Epithelial cell of proximal tubule (primary cell): ENCODE data around the gene RAB8A. TPM values are rescaled to one million over a fixed set of nuclear protein-coding genes. Genes with fewer than 3 reads are reported as not detected.
A peak's percentile ranks its signal among the peaks of the same experiment; 100 is the strongest.
"Not testable (repeated sequence)": the region's sequence is repeated elsewhere in the genome, so short reads cannot be mapped to it uniquely, and the experiment has no call there.

ENCODE experiments used
- DNase-seq: peaks from one replicate; pipeline ENCODE4 v3.0.0-alpha.2; 2011; ENCODE audit warnings: low read depth
- H3K4me3 ChIP-seq: 2 replicates; pipeline ENCODE4 v1.5.1; 2011; ENCODE audit warnings: low read depth, mild to moderate bottlenecking, low read length
- total RNA-seq: library from RNA; depleted of rRNA; stranded (reverse); fragments of >200 nt; gene quantifications from 2 replicates; pipeline ENCODE4 v1.2.3, GENCODE V29; 2015
- TF ChIP-seq, protein P1 (sequence below): conservative IDR thresholded peaks from 2 replicates; pipeline ENCODE4 v1.5.1; 2012; ENCODE audit warnings: low read depth, mild to moderate bottlenecking, low read length

The RAB8A gene
- total RNA-seq, 1 donor from 2014 or later = 62.4 TPM

DNA sequence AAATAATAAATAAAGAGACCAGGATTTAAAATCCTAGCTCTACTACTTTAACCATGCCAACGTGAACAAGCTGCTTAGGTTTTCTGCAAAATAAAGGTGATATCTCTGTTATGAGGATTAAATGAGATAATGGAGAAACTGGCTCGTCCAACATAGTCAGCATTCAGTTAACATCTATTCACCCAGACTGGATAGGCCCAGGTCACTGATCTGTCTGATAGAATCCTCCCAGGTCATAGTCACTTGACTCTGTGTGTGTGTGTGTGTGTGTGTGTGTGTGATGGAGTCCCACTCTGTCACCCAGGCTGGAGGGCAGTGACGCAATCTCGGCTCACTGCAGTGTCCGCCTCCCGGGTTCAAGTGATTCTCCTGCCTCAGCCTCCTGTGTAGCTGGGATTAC lies 12.9 kb upstream of the RAB8A start:
- no peak for DNase-seq
- no peak overlapping the region for H3K4me3 ChIP-seq
- TF ChIP-seq, protein P1, sequence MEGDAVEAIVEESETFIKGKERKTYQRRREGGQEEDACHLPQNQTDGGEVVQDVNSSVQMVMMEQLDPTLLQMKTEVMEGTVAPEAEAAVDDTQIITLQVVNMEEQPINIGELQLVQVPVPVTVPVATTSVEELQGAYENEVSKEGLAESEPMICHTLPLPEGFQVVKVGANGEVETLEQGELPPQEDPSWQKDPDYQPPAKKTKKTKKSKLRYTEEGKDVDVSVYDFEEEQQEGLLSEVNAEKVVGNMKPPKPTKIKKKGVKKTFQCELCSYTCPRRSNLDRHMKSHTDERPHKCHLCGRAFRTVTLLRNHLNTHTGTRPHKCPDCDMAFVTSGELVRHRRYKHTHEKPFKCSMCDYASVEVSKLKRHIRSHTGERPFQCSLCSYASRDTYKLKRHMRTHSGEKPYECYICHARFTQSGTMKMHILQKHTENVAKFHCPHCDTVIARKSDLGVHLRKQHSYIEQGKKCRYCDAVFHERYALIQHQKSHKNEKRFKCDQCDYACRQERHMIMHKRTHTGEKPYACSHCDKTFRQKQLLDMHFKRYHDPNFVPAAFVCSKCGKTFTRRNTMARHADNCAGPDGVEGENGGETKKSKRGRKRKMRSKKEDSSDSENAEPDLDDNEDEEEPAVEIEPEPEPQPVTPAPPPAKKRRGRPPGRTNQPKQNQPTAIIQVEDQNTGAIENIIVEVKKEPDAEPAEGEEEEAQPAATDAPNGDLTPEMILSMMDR = no peak

DNA sequence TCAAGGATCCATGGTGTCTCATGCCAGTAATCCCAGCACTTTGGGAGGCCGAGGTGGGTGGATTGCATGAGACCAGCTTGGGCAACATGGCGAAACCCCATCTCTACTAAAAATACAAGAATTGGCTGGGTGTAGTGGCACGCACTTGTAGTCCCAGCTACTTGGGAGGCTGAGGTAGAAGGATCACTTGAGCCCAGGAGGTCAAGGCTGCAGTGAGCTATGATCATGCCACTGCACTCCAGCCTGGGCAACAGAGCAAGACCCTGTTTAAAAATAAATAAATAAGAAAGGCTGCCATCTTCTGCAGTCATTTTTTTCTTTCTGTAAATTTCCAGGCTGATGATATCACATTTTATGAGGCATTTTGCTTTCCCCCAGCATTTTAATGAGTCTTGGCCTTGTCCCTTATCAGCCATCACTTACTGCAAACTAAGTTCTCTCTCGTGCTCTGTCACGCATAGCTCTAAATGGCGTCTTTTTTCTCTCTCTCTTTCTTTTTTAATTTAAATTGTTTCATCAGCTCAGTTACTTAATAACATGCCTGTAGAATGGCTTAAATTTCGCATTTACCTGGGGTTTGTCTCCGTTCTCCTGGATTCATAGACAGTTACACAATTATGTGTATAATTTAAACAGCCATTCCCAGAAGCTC lies 12.2 kb upstream of the RAB8A start:
- not testable (repeated sequence) for H3K4me3 ChIP-seq, DNase-seq

DNA sequence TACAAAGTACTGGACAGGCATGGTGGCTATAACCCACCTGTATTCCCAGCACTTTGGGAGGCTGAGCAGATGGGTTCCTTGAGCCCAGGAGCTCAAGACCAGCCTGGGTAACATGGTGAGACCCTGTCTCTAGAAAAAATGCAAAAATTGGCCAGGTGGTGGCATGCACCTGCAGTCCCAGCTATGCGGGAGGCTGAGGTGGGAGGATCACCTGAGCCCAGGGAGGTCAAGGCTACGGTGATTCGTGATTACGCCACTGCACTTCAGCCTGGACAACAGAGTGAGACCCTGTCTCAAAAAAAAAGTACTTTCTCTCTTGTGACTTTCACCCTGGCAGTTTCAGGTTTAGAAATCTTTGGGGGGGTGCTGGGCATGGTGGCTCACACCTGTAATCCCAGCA lies 11.2 kb upstream of the RAB8A start:
- no peak overlapping the region for H3K4me3 ChIP-seq
- TF ChIP-seq, protein P1 = no peak
- no peak for DNase-seq

DNA sequence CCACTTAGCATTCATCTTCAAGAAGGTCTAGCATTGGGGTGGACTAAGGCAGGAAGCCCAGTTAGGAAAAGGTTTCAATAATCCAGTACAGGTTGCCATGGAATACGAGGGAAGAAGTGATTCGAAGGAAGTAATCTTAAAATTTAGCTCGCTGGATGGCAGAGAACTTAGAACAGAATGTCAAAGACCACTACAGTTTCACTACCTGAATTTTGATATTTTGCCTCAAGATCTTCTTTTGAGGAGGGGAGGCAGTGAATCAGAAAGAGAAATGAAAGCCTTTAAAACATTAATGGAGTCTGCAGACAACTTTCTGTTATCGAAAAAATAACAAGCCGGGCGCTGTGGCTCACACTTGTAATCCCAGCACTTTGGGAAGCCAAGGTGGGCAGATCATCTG lies 7.0 kb upstream of the RAB8A start:
- no peak overlapping the region for H3K4me3 ChIP-seq
- TF ChIP-seq, protein P1 = no peak
- no peak for DNase-seq

DNA sequence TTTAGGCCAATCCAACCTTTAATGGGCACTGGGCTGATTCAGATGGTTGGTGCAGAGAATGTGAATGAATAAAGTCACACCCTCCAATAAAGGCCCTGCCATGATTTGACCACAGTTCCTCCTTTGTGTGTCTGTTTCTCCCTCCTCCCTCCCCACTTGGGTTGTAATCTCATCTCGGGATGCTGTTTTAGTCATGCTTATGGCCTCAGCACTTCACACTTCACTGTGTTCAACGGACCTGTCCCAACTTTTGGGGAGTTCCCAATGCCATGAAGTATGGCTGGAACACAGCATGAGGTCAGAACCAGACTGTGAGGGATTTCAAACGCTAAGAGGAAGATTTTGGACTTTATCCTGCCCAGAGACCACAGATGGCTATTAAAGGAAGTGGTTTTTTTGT lies 5.6 kb upstream of the RAB8A start:
- TF ChIP-seq, protein P1 = no peak
- H3K4me3 ChIP-seq = no peak overlapping the region
- DNase-seq = peak; percentile 27

DNA sequence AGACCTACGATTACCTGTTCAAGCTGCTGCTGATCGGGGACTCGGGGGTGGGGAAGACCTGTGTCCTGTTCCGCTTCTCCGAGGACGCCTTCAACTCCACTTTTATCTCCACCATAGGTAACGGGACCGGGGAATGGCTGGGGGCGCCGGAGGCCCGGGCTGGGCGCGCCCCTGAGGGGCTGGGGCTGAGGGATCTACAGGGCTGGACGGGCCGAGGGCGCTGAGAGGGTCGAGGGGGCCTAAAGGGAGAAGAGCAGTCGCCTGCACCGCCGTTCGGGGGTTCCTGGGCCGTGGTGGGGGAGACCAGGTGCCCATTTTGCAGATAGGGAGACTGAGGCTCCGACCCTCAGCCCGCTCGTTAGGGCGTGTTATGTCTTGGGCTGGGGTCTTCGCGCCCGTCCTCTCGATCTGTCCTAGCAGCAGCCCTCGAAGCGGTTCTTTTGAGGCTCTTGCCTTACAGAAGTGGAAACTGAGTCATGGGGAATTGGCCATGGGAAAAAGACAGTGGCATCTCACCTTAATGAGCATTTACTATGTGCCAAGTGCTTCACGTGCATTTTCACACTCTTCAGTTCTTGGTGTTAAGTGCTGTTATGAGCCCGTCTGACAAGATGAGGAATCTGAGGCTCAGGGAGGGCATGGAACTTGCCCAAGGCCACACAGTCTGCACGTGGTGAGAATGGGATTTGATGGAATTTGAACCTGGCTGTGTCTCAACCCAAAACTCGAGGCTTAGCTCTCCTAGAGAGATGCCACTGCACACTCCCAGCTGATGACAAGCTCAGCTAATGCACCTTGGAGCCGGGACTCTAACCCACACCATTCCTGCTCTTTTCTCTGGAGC lies 442 bp downstream of the RAB8A start:
- TF ChIP-seq, protein P1 = no peak
- peak overlapping the region; percentile 100 for H3K4me3 ChIP-seq
- no peak for DNase-seq

DNA sequence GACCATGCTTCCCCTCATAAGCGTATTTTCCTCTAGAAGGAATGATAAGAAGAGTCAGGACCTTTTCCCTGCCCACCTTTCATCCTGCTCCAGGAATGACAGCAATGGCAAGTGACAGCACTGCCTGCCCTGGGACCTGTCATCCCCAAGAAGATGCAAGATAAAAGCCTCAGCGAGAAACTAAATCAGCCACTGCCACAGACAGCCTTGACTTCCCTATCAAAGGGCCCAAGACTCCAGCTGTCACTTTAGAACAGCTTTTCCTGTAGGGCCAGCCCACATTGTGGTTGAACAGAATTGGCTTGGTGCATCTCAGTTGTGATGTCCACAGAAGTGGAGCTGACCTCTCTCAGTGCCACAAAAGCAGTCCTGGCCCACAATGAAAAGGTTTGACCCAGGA lies 1.1 kb downstream of the RAB8A start:
- DNase-seq = no peak
- H3K4me3 ChIP-seq = peak overlapping the region; percentile 100
- TF ChIP-seq, protein P1 = no peak
